ENCODE data around the gene HADHA. TPM values are rescaled to one million over a fixed set of nuclear protein-coding genes. Genes with fewer than 3 reads are reported as not detected.

Gene HADHA
- total RNA-seq, 2 donors from 2014 or later = 98.3 to 110 TPM

- ATAC-seq (no peak), DNase-seq (no peak)
- H3K27ac ChIP-seq = no peak overlapping the region
- H3K9me3 ChIP-seq = no peaks in the 10 kb centered on the region
- H3K27me3 ChIP-seq = no peaks in the 10 kb centered on the region
- H3K36me3 ChIP-seq (replicated peaks in 1 of 2; ENCODE audit: insufficient read depth in 1 of 2, low read depth in 2 of 2) = peaks cover 20 to 27% of the 10 kb centered on the region in 2 donors
- H3K4me3 ChIP-seq = no peak overlapping the region
- H3K4me1 ChIP-seq = peaks cover 9% of the 10 kb centered on the region
- WGBS, 2 donors = 94 to 95% methylated on average over 4 of the region's 4 CpGs
- intact Hi-C loops (cut with DNase I) = no loop called here
- no peak for TF ChIP-seq POLR2A (IDR thresholded peaks at IDR 0.05)
- TF ChIP-seq CTCF (IDR thresholded peaks at IDR 0.05) = no peak
Observed at GRCh38 chr2:26189751-26190150, 54.7 kb downstream of the HADHA start.

GRCh38 chr2:26189123-26189522 is 55.3 kb downstream of the HADHA start:
- 80 to 82% methylated on average over 4 of the region's 4 CpGs for WGBS, 2 donors
- no peaks in the 10 kb centered on the region for H3K27me3 ChIP-seq
- ATAC-seq = no peak
- intact Hi-C loops (cut with DNase I) = no loop called here
- DNase-seq = no peak
- TF ChIP-seq CTCF (IDR thresholded peaks at IDR 0.05) = no peak
- TF ChIP-seq POLR2A (IDR thresholded peaks at IDR 0.05) = no peak
- H3K4me1 ChIP-seq = peaks cover 13% of the 10 kb centered on the region
- H3K9me3 ChIP-seq = no peaks in the 10 kb centered on the region
- H3K27ac ChIP-seq = no peak overlapping the region
- H3K36me3 ChIP-seq (replicated peaks in 1 of 2; ENCODE audit: insufficient read depth in 1 of 2, low read depth in 2 of 2) = peaks cover 14 to 22% of the 10 kb centered on the region in 2 donors
- no peak overlapping the region for H3K4me3 ChIP-seq

- no peak for ATAC-seq
- intact Hi-C loops (cut with DNase I) = no loop called here
- Histone ChIP-seq H3K4me3 (no peak overlapping the region), H3K4me1 (peaks cover 13% of the 10 kb centered on the region), H3K27ac (no peak overlapping the region), H3K9me3 (no peaks in the 10 kb centered on the region), H3K36me3 (replicated peaks in 1 of 2; ENCODE audit: insufficient read depth in 1 of 2, low read depth in 2 of 2) (peaks cover 5 to 10% of the 10 kb centered on the region in 2 donors), H3K27me3 (no peaks in the 10 kb centered on the region)
- DNase-seq = no peak
- WGBS, 2 donors = 90 to 91% methylated on average over 12 to 13 of the region's 16 CpGs
- TF ChIP-seq POLR2A (IDR thresholded peaks at IDR 0.05) (no peak), CTCF (IDR thresholded peaks at IDR 0.05) (no peak)
Observed at GRCh38 chr2:26187537-26188104, 56.8 kb downstream of the HADHA start.

- H3K4me1 ChIP-seq = peaks cover 13% of the 10 kb centered on the region
- intact Hi-C loops (cut with DNase I) = no loop called here
- H3K36me3 ChIP-seq (replicated peaks in 1 of 2; ENCODE audit: insufficient read depth in 1 of 2, low read depth in 2 of 2) = peaks cover 5% of the 10 kb centered on the region in 2 donors
- no peaks in the 10 kb centered on the region for H3K9me3 ChIP-seq
- no peak overlapping the region for H3K27ac ChIP-seq
- ATAC-seq (no peak), DNase-seq (no peak)
- no peak for TF ChIP-seq POLR2A (IDR thresholded peaks at IDR 0.05)
- no peak for TF ChIP-seq CTCF (IDR thresholded peaks at IDR 0.05)
- WGBS, 2 donors = 88 to 92% methylated on average over 15 of the region's 15 CpGs
- H3K27me3 ChIP-seq = no peaks in the 10 kb centered on the region
- H3K4me3 ChIP-seq = no peak overlapping the region
Observed at GRCh38 chr2:26187114-26187513, 57.3 kb downstream of the HADHA start.
